Colonic mucosa (tissue), 4 donors: ENCODE data around the gene SIGLEC1. TPM values are rescaled to one million over a fixed set of nuclear protein-coding genes. Genes with fewer than 3 reads are reported as not detected.

ENCODE experiments used
- DNase-seq: peaks from one replicate; pipeline ENCODE4 v3.0.0-alpha.2; 2020
- H3K27ac ChIP-seq: fragments of 200-600 bp; one replicate; pipeline ENCODE4 v1.8.0; 2021
- H3K27me3 ChIP-seq: fragments of 200-600 bp; one replicate; pipeline ENCODE4 v1.8.0; 2021
- H3K36me3 ChIP-seq: fragments of 200-600 bp; one replicate; pipeline ENCODE4 v1.8.0; 2021
- H3K4me1 ChIP-seq: fragments of 200-600 bp; one replicate; pipeline ENCODE4 v1.8.0; 2021; ENCODE audit warnings: mild to moderate bottlenecking
- H3K4me3 ChIP-seq: fragments of 200-600 bp; one replicate; pipeline ENCODE4 v1.8.0; 2021
- H3K9ac ChIP-seq, 2 donors: one replicate each; pipeline ENCODE4 v1.7.0; 2013; ENCODE audit warnings: control low read depth in 2 of 2, low read depth in 2 of 2, low read length in 2 of 2
- H3K9me3 ChIP-seq: fragments of 200-600 bp; one replicate; pipeline ENCODE4 v1.8.0; 2021
- CTCF ChIP-seq: fragments of 200-600 bp; IDR thresholded peaks from one replicate; pipeline ENCODE4 v1.8.0; 2022; ENCODE audit warnings: antibody characterized with exemption, mild to moderate bottlenecking
- intact Hi-C: fragments of 100-400 bp; cut with DNase I; formaldehyde crosslinking; loops from one replicate; pipeline ENCODE4 v1.14.1; 2022
- total RNA-seq, 2 donors: library from RNA; stranded (reverse); fragmentation: NEBNext Ultra II Directional in 1 of 2; extraction: Animal tissue kit (Norgen Biotek cat#: 25700) in 1 of 2; gene quantifications; one replicate each; pipeline ENCODE4 v1.2.1, GENCODE V29; 2021
- donor health status: healthy.
- donor health status: DM: no; HTN: no; CAD: no.
- donor health status: DM: no; HTN: no; CAD: no.

SIGLEC1 gene
- total RNA-seq, 2 donors from 2014 or later = 2.5 to 4.6 TPM

- Histone ChIP-seq H3K4me3 (no peak overlapping the region), H3K27ac (no peak overlapping the region), H3K27me3 (peaks cover 10% of the 10 kb centered on the region), H3K4me1 (peaks cover 6% of the 10 kb centered on the region), H3K36me3 (no peaks in the 10 kb centered on the region), H3K9ac (peak overlapping the region in 1 of 2 donors; percentile 35), H3K9me3 (no peaks in the 10 kb centered on the region)
- DNase-seq = no peak
- TF ChIP-seq CTCF = no peak
- intact Hi-C loops = no loop called here
Measured at GRCh38 chr20:3733119-3733995, 21.0 kb upstream of the SIGLEC1 start.

GRCh38 chr20:3732327-3733118, 20.1 kb upstream of the SIGLEC1 start, which contains the start of gene HSPA12B:
Gene HSPA12B (plus strand): TSS chr20:3732685. CDS start chr20:3738675, 5,990 bp downstream.
- H3K9ac ChIP-seq = peak within 1 kb of the TSS in 1 of 2 donors; percentile 35
- DNase-seq = no peak

GRCh38 chr20:3731944-3732326, 19.5 kb upstream of the SIGLEC1 start:
- Histone ChIP-seq H3K27me3 (peaks cover 10% of the 10 kb centered on the region), H3K27ac (no peak overlapping the region)
- TF ChIP-seq CTCF = no peak

More at GRCh38 chr20:3732327-3733118, 20.1 kb upstream of the SIGLEC1 start, which contains the start of gene HSPA12B:
- no peaks in the 10 kb centered on the region for H3K9me3 ChIP-seq
- H3K27me3 ChIP-seq = peaks cover 10% of the 10 kb centered on the region
- no peaks in the 10 kb centered on the region for H3K36me3 ChIP-seq
- H3K27ac ChIP-seq = no peak within 1 kb of the TSS
- no peak within 1 kb of the TSS for H3K4me3 ChIP-seq
- H3K4me1 ChIP-seq = peaks cover 6% of the 10 kb centered on the region
- intact Hi-C loops = no loop called here
- no peak for TF ChIP-seq CTCF

GRCh38 chr20:3730803-3731672, 18.6 kb upstream of the SIGLEC1 start:
- no peak for TF ChIP-seq CTCF
- Histone ChIP-seq H3K27ac (no peak overlapping the region), H3K4me3 (no peak overlapping the region), H3K36me3 (no peaks in the 10 kb centered on the region), H3K9ac (no peak overlapping the region), H3K27me3 (peaks cover 10% of the 10 kb centered on the region), H3K9me3 (no peaks in the 10 kb centered on the region), H3K4me1 (peaks cover 6% of the 10 kb centered on the region)
- no peak for DNase-seq
- intact Hi-C loops = no loop called here

More at GRCh38 chr20:3731944-3732326, 19.5 kb upstream of the SIGLEC1 start:
- intact Hi-C loops = no loop called here
- Histone ChIP-seq H3K9ac (no peak overlapping the region), H3K4me3 (no peak overlapping the region), H3K36me3 (no peaks in the 10 kb centered on the region), H3K9me3 (no peaks in the 10 kb centered on the region), H3K4me1 (peaks cover 6% of the 10 kb centered on the region)
- no peak for DNase-seq
